HepG2 (cell line): Measurements from ENCODE around the gene TOMM40L. TPM values are rescaled to one million over a fixed set of nuclear protein-coding genes. Genes with fewer than 3 reads are reported as not detected.

Source experiments
- ARID4A ChIP-seq: sonication (generic); formaldehyde crosslinking; IDR thresholded peaks from 2 replicates; pipeline ENCODE4 v1.5.0; 2020; ENCODE audit warnings: mild to moderate bottlenecking, missing genetic modification reagents, borderline replicate concordance
- ATF4 ChIP-seq, 2 experiments: fragments of 450-650 bp in 1 of 2; sonication (generic) in 1 of 2; formaldehyde crosslinking; IDR thresholded peaks; 2 replicates each; pipeline versions ENCODE4 v1.5.0 to v1.8.0; 2020 to 2022; ENCODE audit warnings: mild to moderate bottlenecking in 1 of 2, missing genetic modification reagents in 1 of 2
- BORCS8-MEF2B ChIP-seq: sonication (generic); formaldehyde crosslinking; IDR thresholded peaks from 2 replicates; pipeline ENCODE4 v1.8.0; 2022; ENCODE audit warnings: mild to moderate bottlenecking, missing genetic modification reagents
- CHD2 ChIP-seq: IDR thresholded peaks from 2 replicates; pipeline ENCODE4 v1.6.1; 2011; ENCODE audit warnings: low read depth, low read length, improper control_type of control experiment
- DNMT3B ChIP-seq: conservative IDR thresholded peaks from 2 replicates; pipeline ENCODE4 v1.6.1; 2016; ENCODE audit warnings: missing biosample characterization, control low read depth
- ETV5 ChIP-seq: IDR thresholded peaks from 2 replicates; pipeline ENCODE4 v1.6.1; 2018; ENCODE audit warnings: missing biosample characterization, missing genetic modification reagents, inconsistent platforms, borderline replicate concordance
- GMEB1 ChIP-seq: sonication (generic); formaldehyde crosslinking; IDR thresholded peaks from 2 replicates; pipeline ENCODE4 v1.5.1; 2020; ENCODE audit warnings: missing genetic modification reagents, mild to moderate bottlenecking, borderline replicate concordance
- MTF1 ChIP-seq: sonication (generic); formaldehyde crosslinking; IDR thresholded peaks from 2 replicates; pipeline ENCODE4 v1.5.0; 2020; ENCODE audit warnings: missing genetic modification reagents
- RXRB ChIP-seq: IDR thresholded peaks from 2 replicates; pipeline ENCODE4 v1.6.1; 2016; ENCODE audit warnings: borderline replicate concordance, missing genetic modification reagents, missing compliant biosample characterization
- ZFP62 ChIP-seq: sonication (generic); formaldehyde crosslinking; IDR thresholded peaks from 2 replicates; pipeline ENCODE4 v1.4.0; 2020; ENCODE audit warnings: missing genetic modification reagents
- ZNF275 ChIP-seq: sonication (generic); formaldehyde crosslinking; IDR thresholded peaks from 2 replicates; pipeline ENCODE4 v1.8.0; 2022; ENCODE audit warnings: missing genetic modification reagents, mild to moderate bottlenecking, inconsistent platforms, borderline replicate concordance
- ZNF317 ChIP-seq: sonication (generic); formaldehyde crosslinking; IDR thresholded peaks from 2 replicates; pipeline ENCODE4 v1.5.0; 2020; ENCODE audit warnings: mild to moderate bottlenecking, missing genetic modification reagents
- ZNF556 ChIP-seq: sonication (generic); formaldehyde crosslinking; IDR thresholded peaks from 2 replicates; pipeline ENCODE4 v1.4.0; 2020; ENCODE audit warnings: mild to moderate bottlenecking, missing genetic modification reagents, borderline replicate concordance
- ZNF670 ChIP-seq: sonication (generic); formaldehyde crosslinking; IDR thresholded peaks from 2 replicates; pipeline ENCODE4 v1.8.0; 2022; ENCODE audit warnings: mild to moderate bottlenecking, missing genetic modification reagents, borderline replicate concordance
- ZNF674 ChIP-seq: sonication (generic); formaldehyde crosslinking; IDR thresholded peaks from 2 replicates; pipeline ENCODE4 v1.5.0; 2020; ENCODE audit warnings: low read depth, mild to moderate bottlenecking, missing genetic modification reagents
- ZNF7 ChIP-seq: IDR thresholded peaks from 2 replicates; pipeline ENCODE4 v1.6.1; 2016; ENCODE audit warnings: missing biosample characterization, missing genetic modification reagents
- ZNF703 ChIP-seq: sonication (generic); formaldehyde crosslinking; IDR thresholded peaks from 2 replicates; pipeline ENCODE4 v1.5.1; 2020; ENCODE audit warnings: missing genetic modification reagents, mild to moderate bottlenecking, moderate library complexity, borderline replicate concordance
- ZNF724P ChIP-seq: sonication (generic); formaldehyde crosslinking; IDR thresholded peaks from 2 replicates; pipeline ENCODE4 v1.8.0; 2022; ENCODE audit warnings: missing genetic modification reagents, borderline replicate concordance
- polyA plus RNA-seq, 8 experiments: library from polyadenylated mRNA; depleted of rRNA in 3 of 8; stranded (reverse) in 7 of 8; unstranded in 1 of 8; fragments of >200 nt; fragmentation: Illumina TruSeq in 4 of 8; extraction: Trizol in 4 of 8; gene quantifications; 2 replicates each; pipeline versions ENCODE4 v1.2.1 to v1.2.3, GENCODE V29; 2011 to 2016; ENCODE audit warnings: low read depth in 4 of 8, missing spikeins in 1 of 8, mixed read lengths in 1 of 8; ENCODE audit not compliant: insufficient read depth in 1 of 8
- total RNA-seq, 5 experiments: library from RNA; depleted of rRNA; stranded (reverse); fragments of >200 nt; fragmentation: Illumina TruSeq; extraction: Trizol; gene quantifications; 2 replicates each; pipeline ENCODE4 v1.2.3, GENCODE V29; 2016; ENCODE audit warnings: low read depth in 1 of 5

TOMM40L gene
- total and polyA plus RNA-seq, 2 of the 13 experiments (the other 11 are each of a cell fraction or from before 2014, with no cell fraction given), result 14.1 to 26.2 TPM

GRCh38 chr1:161223805-161224694 lies 1.8 kb upstream of the TOMM40L start (continued):
- TF ChIP-seq ARID4A (CRISPR knock-in tag) (0 out of 2 replicates have a peak, but pooled peaks have one; percentile 39), ZNF556 (0 out of 2 replicates have a peak, but pooled peaks have one; percentile 41), ZNF317 (peak; percentile 30; the same call in 1 of the 2 replicates), ZNF7 (CRISPR knock-in tag) (no peak), ZNF674 (CRISPR knock-in tag) (no peak), ZNF724P (CRISPR knock-in tag) (0 out of 2 replicates have a peak, but pooled peaks have one; percentile 39), GMEB1 (CRISPR knock-in tag) (peak; percentile 18; the same call in 1 of the 2 replicates), ETV5 (peak; percentile 98), ZFP62 (CRISPR knock-in tag) (no peak), BORCS8-MEF2B (CRISPR knock-in tag) (no peak), ZNF275 (peak; percentile 68; the same call in 1 of the 2 replicates), DNMT3B (CRISPR knock-in tag) (no peak), ATF4 (CRISPR knock-in tag; IDR thresholded peaks at IDR 0.05) (peak in 1 of 2 experiments; percentile 98; a peak in 2 of 4 replicates), ZNF670 (CRISPR knock-in tag) (no peak; the same call in 1 of the 2 replicates), RXRB (CRISPR knock-in tag) (peak; percentile 99), CHD2 (0 out of 2 replicates have a peak, but pooled peaks have one; percentile 34), MTF1 (no peak; the same call in 1 of the 2 replicates), ZNF703 (CRISPR knock-in tag) (peak; percentile 83; the same call in 1 of the 2 replicates)
